Middle frontal gyrus (tissue), 1 donor: ENCODE data around the gene HELZ.
"Not testable (repeated sequence)": the region's sequence is repeated elsewhere in the genome, so short reads cannot be mapped to it uniquely, and the experiment has no call there.

ENCODE experiments used
- DNase-seq: peaks from one replicate; pipeline ENCODE4 v3.0.0-alpha.2; 2015; ENCODE audit warnings: low spot score; ENCODE audit errors: extremely low spot score

HELZ gene

GRCh38 chr17:67270416-67270815 is 25.4 kb upstream of the HELZ start:
- DNase-seq = no peak

- no peak for DNase-seq
These were observed 21.5 kb upstream of the HELZ start for GRCh38 chr17:67266496-67266895.

GRCh38 chr17:67265436-67266019 is 20.5 kb upstream of the HELZ start:
- no peak for DNase-seq

- no peak for DNase-seq
These were observed 17.6 kb upstream of the HELZ start for GRCh38 chr17:67262435-67263117.

- DNase-seq = no peak
These were observed 15.4 kb upstream of the HELZ start for GRCh38 chr17:67260170-67260987.

- no peak for DNase-seq
These were observed 13.9 kb upstream of the HELZ start for GRCh38 chr17:67258821-67259468.

- no peak for DNase-seq
These were observed 11.2 kb upstream of the HELZ start for GRCh38 chr17:67256075-67256732.

GRCh38 chr17:67253384-67253783 is 8.4 kb upstream of the HELZ start:
- no peak for DNase-seq

GRCh38 chr17:67251586-67251985 is 6.6 kb upstream of the HELZ start:
- not testable (repeated sequence) for DNase-seq

- no peak for DNase-seq
These were observed 3.3 kb upstream of the HELZ start for GRCh38 chr17:67248291-67248690.

GRCh38 chr17:67247416-67247900 is 2.5 kb upstream of the HELZ start:
- no peak for DNase-seq

- DNase-seq = no peak
These were observed 1.8 kb upstream of the HELZ start for GRCh38 chr17:67246653-67247415.

GRCh38 chr17:67246403-67246652 is 1.3 kb upstream of the HELZ start:
- DNase-seq = no peak

- DNase-seq = no peak
These were observed 852 bp upstream of the HELZ start for GRCh38 chr17:67245694-67246402.

- no peak for DNase-seq
These were observed 444 bp downstream of the HELZ start for GRCh38 chr17:67244431-67245072.

- DNase-seq = no peak
These were observed 1.7 kb downstream of the HELZ start for GRCh38 chr17:67243284-67243683.

- no peak for DNase-seq
These were observed 3.2 kb downstream of the HELZ start for GRCh38 chr17:67241719-67242341.

- DNase-seq = no peak
These were observed 5.4 kb downstream of the HELZ start for GRCh38 chr17:67239597-67239996.

GRCh38 chr17:67238991-67239390 is 6.0 kb downstream of the HELZ start:
- DNase-seq = no peak
